Mesenchymal stem cell (in vitro differentiated cells and primary cell): Measurements from ENCODE around the gene ALOXE3.
A peak's percentile ranks its signal among the peaks of the same experiment; 100 is the strongest.

Source experiments
- DNase-seq: peaks from one replicate; pipeline ENCODE4 v3.0.0-alpha.2; 2013
- H2AFZ ChIP-seq: one replicate; pipeline ENCODE4 v1.6.1; 2013; ENCODE audit warnings: low read depth, mild to moderate bottlenecking, control low read depth, inconsistent platforms, low read length, moderate library complexity
- H2AK5ac ChIP-seq: 2 replicates; pipeline ENCODE4 v1.6.1; 2013; ENCODE audit warnings: low read length, moderate library complexity, mild to moderate bottlenecking, inconsistent platforms; ENCODE audit not compliant: severe bottlenecking
- H2BK120ac ChIP-seq: one replicate; pipeline ENCODE4 v1.6.1; 2013; ENCODE audit warnings: low read depth, mild to moderate bottlenecking, inconsistent platforms, low read length, moderate library complexity
- H2BK12ac ChIP-seq, 2 experiments: one replicate each; pipeline ENCODE4 v1.6.1; 2013; ENCODE audit warnings: inconsistent platforms in 2 of 2, low read length in 2 of 2, mild to moderate bottlenecking in 2 of 2, moderate library complexity in 2 of 2, control low read depth in 1 of 2
- H2BK15ac ChIP-seq: one replicate; pipeline ENCODE4 v1.6.1; 2013; ENCODE audit warnings: mild to moderate bottlenecking, low read depth, inconsistent platforms; ENCODE audit not compliant: poor library complexity, severe bottlenecking
- H2BK5ac ChIP-seq: 2 replicates; pipeline ENCODE4 v1.6.1; 2013; ENCODE audit warnings: low read depth, mild to moderate bottlenecking, low read length, control low read depth, inconsistent platforms; ENCODE audit not compliant: poor library complexity, severe bottlenecking
- H3K14ac ChIP-seq, 2 experiments: one replicate each; pipeline ENCODE4 v1.6.1; 2013; ENCODE audit warnings: inconsistent platforms in 2 of 2, low read length in 2 of 2, control low read depth in 1 of 2, mild to moderate bottlenecking in 1 of 2, moderate library complexity in 1 of 2
- H3K18ac ChIP-seq, 2 experiments: one replicate each; pipeline ENCODE4 v1.6.1; 2013; ENCODE audit warnings: inconsistent platforms in 2 of 2, low read length in 2 of 2, control low read depth in 1 of 2, low read depth in 1 of 2, mild to moderate bottlenecking in 1 of 2
- H3K23ac ChIP-seq, 2 experiments: one replicate each; pipeline ENCODE4 v1.6.1; 2013; ENCODE audit warnings: inconsistent platforms in 2 of 2, low read length in 2 of 2, mild to moderate bottlenecking in 2 of 2, moderate library complexity in 2 of 2, control low read depth in 1 of 2
- H3K27ac ChIP-seq: 2 replicates; pipeline ENCODE4 v1.5.1; 2013; ENCODE audit warnings: mild to moderate bottlenecking, moderate library complexity, low read length, control low read depth, inconsistent platforms; ENCODE audit not compliant: poor library complexity, severe bottlenecking
- H3K27me3 ChIP-seq, 2 experiments: 2 replicates each; pipeline versions ENCODE4 v1.6.1 to v1.7.0; 2013; ENCODE audit warnings: low read length in 2 of 2, mild to moderate bottlenecking in 2 of 2, moderate library complexity in 2 of 2, control low read depth in 1 of 2, inconsistent platforms in 1 of 2; ENCODE audit not compliant: control insufficient read depth in 1 of 2, insufficient read depth in 1 of 2
- H3K36me3 ChIP-seq, 2 experiments: 2 replicates each; pipeline versions ENCODE4 v1.6.1 to v1.7.0; 2013; ENCODE audit warnings: low read length in 2 of 2, control low read depth in 1 of 2, inconsistent platforms in 1 of 2, low read depth in 1 of 2, mild to moderate bottlenecking in 1 of 2; ENCODE audit not compliant: insufficient read depth in 2 of 2, control insufficient read depth in 1 of 2
- H3K4ac ChIP-seq, 2 experiments: one replicate each; pipeline ENCODE4 v1.6.1; 2013; ENCODE audit warnings: inconsistent platforms in 2 of 2, low read length in 2 of 2, mild to moderate bottlenecking in 2 of 2, moderate library complexity in 2 of 2, control low read depth in 1 of 2, low read depth in 1 of 2
- H3K4me1 ChIP-seq: 2 replicates; pipeline ENCODE4 v1.6.1; 2013; ENCODE audit warnings: low read depth, low read length, control low read depth; ENCODE audit not compliant: control insufficient read depth, insufficient read depth
- H3K4me2 ChIP-seq: 2 replicates; pipeline ENCODE4 v1.6.1; 2013; ENCODE audit warnings: low read length, mild to moderate bottlenecking, inconsistent platforms; ENCODE audit not compliant: poor library complexity, severe bottlenecking
- H3K4me3 ChIP-seq, 2 experiments: 2 replicates each; pipeline versions ENCODE4 v1.5.1 to v1.7.0; 2013; ENCODE audit warnings: low read length in 2 of 2, mild to moderate bottlenecking in 2 of 2, control low read depth in 1 of 2, low read depth in 1 of 2; ENCODE audit not compliant: insufficient read depth in 1 of 2
- H3K79me1 ChIP-seq: replicated peaks from 2 replicates; pipeline ENCODE4 v1.6.1; 2013; ENCODE audit warnings: mild to moderate bottlenecking, control low read depth, low read length, inconsistent platforms; ENCODE audit not compliant: poor library complexity, severe bottlenecking
- H3K9ac ChIP-seq: 2 replicates; pipeline ENCODE4 v1.7.0; 2013; ENCODE audit warnings: mild to moderate bottlenecking, low read length, moderate library complexity
- H3K9me3 ChIP-seq: 2 replicates; pipeline ENCODE4 v1.7.0; 2013; ENCODE audit warnings: mild to moderate bottlenecking, low read length; ENCODE audit not compliant: control insufficient read depth
- H4K8ac ChIP-seq: one replicate; pipeline ENCODE4 v1.6.1; 2013; ENCODE audit warnings: inconsistent platforms, mild to moderate bottlenecking, low read length, moderate library complexity
- H4K91ac ChIP-seq: one replicate; pipeline ENCODE4 v1.6.1; 2013; ENCODE audit warnings: mild to moderate bottlenecking, low read length, inconsistent platforms
- WGBS: methylation state at CpG from one replicate; pipeline ENCODE4 v1.1.7; 2013; ENCODE audit warnings: mixed read lengths; 5-methylcytosine and 5-hydroxymethylcytosine counted together

The ALOXE3 gene

GRCh38 chr17:8128125-8128784 is 9.9 kb upstream of the ALOXE3 start:
- Histone ChIP-seq H3K9me3 (no peaks in the 10 kb centered on the region), H3K27me3 (peaks cover 21 to 27% of the 10 kb centered on the region in 2 experiments), H2AK5ac (no peak overlapping the region), H3K36me3 (no peaks in the 10 kb centered on the region), H3K4me2 (no peak overlapping the region), H3K23ac (no peak overlapping the region), H2AFZ (no peak overlapping the region), H2BK120ac (no peak overlapping the region), H3K79me1 (no peaks in the 10 kb centered on the region), H3K4me3 (no peak overlapping the region), H3K27ac (no peak overlapping the region), H3K4ac (no peak overlapping the region), H4K91ac (no peak overlapping the region), H3K18ac (no peak overlapping the region), H2BK5ac (no peak overlapping the region), H2BK15ac (no peak overlapping the region), H3K9ac (no peak overlapping the region), H4K8ac (no peak overlapping the region), H3K4me1 (peaks cover 25% of the 10 kb centered on the region), H2BK12ac (no peak overlapping the region), H3K14ac (no peak overlapping the region)
- WGBS, result 97% methylated on average over 8 of the region's 14 CpGs
- DNase-seq, result no peak

GRCh38 chr17:8126491-8127066 is 8.3 kb upstream of the ALOXE3 start:
- Histone ChIP-seq H3K9ac (peak overlapping the region; percentile 75), H3K4me1 (peaks cover 41% of the 10 kb centered on the region), H3K36me3 (no peaks in the 10 kb centered on the region), H2BK5ac (no peak overlapping the region), H3K9me3 (no peaks in the 10 kb centered on the region), H3K4me3 (peak overlapping the region; percentile 66 to 85), H2AK5ac (no peak overlapping the region), H3K79me1 (no peaks in the 10 kb centered on the region), H4K91ac (no peak overlapping the region), H2AFZ (peak overlapping the region; percentile 29), H3K27me3 (peaks cover 23 to 30% of the 10 kb centered on the region in 2 experiments), H3K18ac (no peak overlapping the region), H2BK15ac (no peak overlapping the region), H3K4ac (no peak overlapping the region), H3K4me2 (peak overlapping the region; percentile 99), H2BK12ac (no peak overlapping the region), H3K23ac (no peak overlapping the region), H3K14ac (no peak overlapping the region), H2BK120ac (no peak overlapping the region), H4K8ac (peak overlapping the region; percentile 66), H3K27ac (peak overlapping the region; percentile 39)
- 2% methylated on average over 34 of the region's 45 CpGs for WGBS
- DNase-seq, result peak; percentile 65

DNA sequence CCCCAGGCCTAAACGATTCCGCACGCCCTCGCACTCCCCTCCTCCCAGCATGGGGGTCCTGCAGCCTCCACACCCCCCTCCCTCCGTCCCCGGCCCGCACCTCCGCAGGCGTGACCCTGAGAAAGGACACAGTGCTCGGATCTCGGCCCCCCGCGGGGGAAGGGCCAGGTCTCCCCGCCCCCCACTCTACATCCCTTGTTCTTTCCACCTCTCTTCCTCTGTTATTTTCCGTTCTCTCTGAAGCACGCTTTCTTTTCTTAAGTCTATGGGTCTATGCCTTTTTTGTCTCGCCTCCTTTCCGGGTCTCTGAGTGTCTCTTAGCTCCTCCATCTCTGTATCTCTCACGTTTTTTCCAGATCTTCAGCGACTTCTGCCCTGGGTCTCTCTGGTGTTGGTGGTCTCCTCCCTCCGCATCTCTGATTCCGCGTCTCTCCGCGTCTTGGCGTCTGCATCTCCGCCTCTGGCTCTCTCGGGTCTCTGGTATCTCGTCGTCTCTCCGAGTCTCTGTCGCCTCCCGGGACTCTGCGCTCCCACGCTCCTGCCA is 7.7 kb upstream of the ALOXE3 start:
- peak overlapping the region; percentile 66 to 85 for H3K4me3 ChIP-seq
- H4K91ac ChIP-seq, result peak overlapping the region; percentile 71
- H3K27me3 ChIP-seq, result peaks cover 23 to 30% of the 10 kb centered on the region in 2 experiments
- peaks cover 45% of the 10 kb centered on the region for H3K4me1 ChIP-seq
- peak overlapping the region; percentile 99 for H3K4me2 ChIP-seq
- H3K9me3 ChIP-seq, result no peaks in the 10 kb centered on the region
- peak overlapping the region in 1 of 2 experiments; percentile 32 for H3K4ac ChIP-seq
- peak overlapping the region in 1 of 2 experiments; percentile 70 for H3K18ac ChIP-seq
- H2BK120ac ChIP-seq, result no peak overlapping the region
- H2BK12ac ChIP-seq, result no peak overlapping the region
- H2BK5ac ChIP-seq, result no peak overlapping the region
- no peak overlapping the region for H2AK5ac ChIP-seq
- no peak overlapping the region for H3K14ac ChIP-seq
- under 1% methylated on average over 33 of the region's 35 CpGs for WGBS
- no peak overlapping the region for H3K23ac ChIP-seq
- no peak overlapping the region for H4K8ac ChIP-seq
- H3K9ac ChIP-seq, result peak overlapping the region; percentile 67
- H3K79me1 ChIP-seq, result no peaks in the 10 kb centered on the region
- H3K36me3 ChIP-seq, result no peaks in the 10 kb centered on the region
- H2BK15ac ChIP-seq, result no peak overlapping the region
- H3K27ac ChIP-seq, result no peak overlapping the region
- peak overlapping the region; percentile 29 for H2AFZ ChIP-seq
- DNase-seq, result peak; percentile 68

DNA sequence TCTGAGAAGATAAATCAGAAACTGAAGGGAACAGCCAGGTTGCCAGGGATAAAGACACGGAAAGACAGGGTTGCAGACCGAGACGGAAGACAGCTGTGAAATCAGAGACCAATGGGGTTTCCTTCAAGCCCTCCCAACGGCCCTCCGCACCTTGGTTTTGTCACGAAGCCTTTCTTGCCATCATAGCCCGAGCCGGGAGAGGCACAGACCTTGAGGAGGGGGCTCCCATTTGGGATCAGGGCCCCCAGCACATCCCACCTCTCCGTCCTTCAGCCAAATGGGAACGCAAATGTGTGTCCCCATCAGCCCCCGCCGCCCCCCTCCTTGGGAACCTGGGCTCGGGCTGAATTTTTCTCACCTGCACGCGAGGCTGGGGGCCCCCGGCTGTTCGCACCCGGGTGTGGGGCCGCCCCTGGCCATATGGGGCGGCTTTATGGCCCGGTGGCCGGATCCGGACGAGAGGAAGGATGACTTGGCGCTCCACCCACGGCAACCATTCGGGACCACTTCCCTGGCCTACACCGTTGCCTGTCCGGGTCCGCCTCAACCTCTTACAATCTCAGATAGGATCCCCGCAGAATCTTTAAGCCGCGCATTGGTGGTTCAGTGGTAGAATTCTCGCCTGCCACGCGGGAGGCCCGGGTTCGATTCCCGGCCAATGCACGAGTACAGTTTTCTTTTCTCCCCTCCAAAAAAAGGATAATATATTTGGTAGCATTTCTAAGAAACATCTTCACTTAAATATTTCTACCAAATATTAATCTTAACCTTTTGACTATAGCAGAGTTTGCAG is 7.0 kb upstream of the ALOXE3 start:
- Histone ChIP-seq H2BK120ac (no peak overlapping the region), H2BK5ac (no peak overlapping the region), H2AK5ac (no peak overlapping the region), H3K9ac (peak overlapping the region; percentile 67), H4K91ac (no peak overlapping the region), H3K9me3 (no peaks in the 10 kb centered on the region), H2AFZ (no peak overlapping the region), H3K4me3 (peak overlapping the region; percentile 66 to 85), H4K8ac (no peak overlapping the region), H3K14ac (no peak overlapping the region), H3K4ac (no peak overlapping the region), H3K4me1 (peaks cover 48% of the 10 kb centered on the region), H3K27me3 (peaks cover 23 to 30% of the 10 kb centered on the region in 2 experiments), H2BK15ac (no peak overlapping the region), H3K36me3 (no peaks in the 10 kb centered on the region), H3K79me1 (no peaks in the 10 kb centered on the region), H3K4me2 (peak overlapping the region; percentile 99), H2BK12ac (no peak overlapping the region), H3K27ac (no peak overlapping the region), H3K18ac (no peak overlapping the region), H3K23ac (no peak overlapping the region)
- peak; percentile 79 for DNase-seq
- WGBS, result under 1% methylated on average over 35 of the region's 40 CpGs
